ENCODE measurements around the gene TMPRSS2. TPM values are rescaled to one million over a fixed set of nuclear protein-coding genes. Genes with fewer than 3 reads are reported as not detected.

The TMPRSS2 gene
- total RNA-seq, 1 donor from 2014 or later: 0.99 TPM

DNA sequence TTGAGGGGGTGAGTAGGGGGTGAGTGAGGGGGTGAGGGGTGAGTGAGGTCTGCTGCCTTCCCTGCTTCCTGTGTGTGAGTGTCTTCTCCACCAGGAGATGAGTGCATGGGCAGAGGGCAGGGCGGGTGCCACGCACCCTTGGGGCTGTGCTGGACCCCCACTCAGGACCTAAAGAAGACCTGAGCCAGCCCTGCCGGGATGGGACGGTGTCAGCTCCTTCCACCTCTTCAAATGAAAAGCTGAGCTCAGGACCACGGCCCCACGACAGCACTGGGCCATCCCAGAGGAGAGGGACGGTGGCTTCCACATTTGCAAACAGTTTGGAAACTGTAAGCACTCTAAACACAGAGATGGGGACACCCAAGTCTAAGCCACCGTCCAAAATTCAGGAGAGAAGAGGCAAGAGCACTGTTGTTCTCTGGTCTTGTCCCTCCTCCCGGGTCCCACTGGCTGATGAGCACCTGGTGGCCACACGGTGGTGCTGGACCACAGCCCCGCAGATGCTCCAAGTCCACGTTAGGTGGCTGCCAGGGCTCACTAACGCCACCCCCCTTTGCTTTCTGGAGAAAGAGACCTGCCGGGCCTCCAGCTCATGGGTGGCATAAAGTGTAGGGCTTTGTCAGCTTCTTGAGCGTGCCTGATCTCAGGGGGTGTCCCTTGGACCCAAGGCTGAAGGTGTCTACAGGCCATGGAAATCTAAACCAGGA, 32.1 kb downstream of the TMPRSS2 start:
- Mint-ChIP-seq H3K9me3 (no peaks in the 10 kb centered on the region), H3K27me3 (ENCODE audit: insufficient read depth, low read depth) (peaks cover 4% of the 10 kb centered on the region), H3K27ac (no peak overlapping the region), H3K4me3 (no peak overlapping the region), H3K36me3 (no peaks in the 10 kb centered on the region), H3K4me1 (peaks cover 21% of the 10 kb centered on the region)
- no peaks in the 10 kb centered on the region for H3K27me3 ChIP-seq
- H3K36me3 ChIP-seq: no peaks in the 10 kb centered on the region
- no peak overlapping the region for H3K9ac ChIP-seq
- TF ChIP-seq EZH2 (IDR thresholded peaks at IDR 0.05): no peak
- H3K27ac ChIP-seq: no peak overlapping the region
- H3K4me3 ChIP-seq: no peak overlapping the region
- H2AFZ ChIP-seq (replicated peaks): no peak overlapping the region
- peaks cover 19% of the 10 kb centered on the region for H3K4me1 ChIP-seq
- no peak for DNase-seq (ENCODE audit: low spot score)
- no peaks in the 10 kb centered on the region for H3K79me2 ChIP-seq (ENCODE audit: low read depth)
- H3K9me3 ChIP-seq (ENCODE audit: low read depth): no peaks in the 10 kb centered on the region
- H4K20me1 ChIP-seq (ENCODE audit: low read depth): no peaks in the 10 kb centered on the region
- H3K4me2 ChIP-seq: no peak overlapping the region
- H3F3A ChIP-seq (ENCODE audit: low read depth): peaks cover 27% of the 10 kb centered on the region

DNA sequence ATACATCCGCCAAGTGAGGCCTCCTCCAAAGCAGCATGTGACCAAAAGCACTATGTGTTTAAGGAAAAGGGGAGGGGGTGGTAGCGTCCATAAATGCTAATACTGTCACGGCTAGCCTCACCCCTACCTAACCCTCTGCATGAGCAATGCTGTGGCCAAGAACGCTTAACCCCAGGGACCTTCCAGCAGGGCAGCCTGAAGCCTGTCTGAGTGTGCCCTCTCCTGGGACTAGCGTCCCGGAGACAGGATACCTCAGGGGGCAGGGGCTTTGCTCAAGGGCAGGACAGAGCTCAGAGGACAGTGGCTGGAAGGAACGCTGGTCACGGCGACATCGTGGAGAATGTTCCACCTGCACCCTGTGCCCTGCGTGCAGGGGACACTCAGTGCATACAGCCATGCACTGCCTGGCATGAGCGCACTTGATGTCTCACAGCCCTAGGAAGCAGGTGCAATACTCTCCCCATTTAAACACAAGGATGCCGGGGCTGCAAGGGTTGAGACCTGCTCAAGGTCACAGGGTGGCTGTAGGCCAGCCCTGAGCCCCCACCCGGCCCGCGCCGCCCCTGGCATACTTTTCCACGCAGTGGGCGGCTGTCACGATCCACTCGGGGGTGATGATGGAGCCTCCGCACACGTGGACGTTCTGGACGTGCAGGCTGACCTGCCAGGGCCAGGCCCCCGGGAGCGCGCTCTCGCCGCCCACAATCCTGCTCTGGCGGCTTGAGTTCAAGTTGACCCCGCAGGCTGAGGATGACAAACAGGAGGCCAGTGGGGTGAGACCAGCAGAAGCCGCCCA, 35.0 kb downstream of the TMPRSS2 start:
- Histone ChIP-seq H3K79me2 (ENCODE audit: low read depth) (no peaks in the 10 kb centered on the region), H2AFZ (replicated peaks) (no peak overlapping the region), H3K9me3 (ENCODE audit: low read depth) (no peaks in the 10 kb centered on the region), H3K4me3 (no peak overlapping the region), H3K9ac (no peak overlapping the region), H3K4me1 (peaks cover 13% of the 10 kb centered on the region), H3K27ac (no peak overlapping the region), H3F3A (ENCODE audit: low read depth) (peaks cover 16% of the 10 kb centered on the region), H3K27me3 (no peaks in the 10 kb centered on the region), H3K36me3 (no peaks in the 10 kb centered on the region), H4K20me1 (ENCODE audit: low read depth) (no peaks in the 10 kb centered on the region), H3K4me2 (no peak overlapping the region)
- Mint-ChIP-seq H3K27ac (no peak overlapping the region), H3K27me3 (ENCODE audit: insufficient read depth, low read depth) (peaks cover 2% of the 10 kb centered on the region), H3K4me3 (no peak overlapping the region), H3K4me1 (peaks cover 13% of the 10 kb centered on the region), H3K36me3 (no peaks in the 10 kb centered on the region), H3K9me3 (no peaks in the 10 kb centered on the region)
- no peak for DNase-seq (ENCODE audit: low spot score)
- TF ChIP-seq EZH2 (IDR thresholded peaks at IDR 0.05) (no peak), EZH2phosphoT487 (IDR thresholded peaks at IDR 0.05) (no peak)
- TF ChIP-seq, protein P1, sequence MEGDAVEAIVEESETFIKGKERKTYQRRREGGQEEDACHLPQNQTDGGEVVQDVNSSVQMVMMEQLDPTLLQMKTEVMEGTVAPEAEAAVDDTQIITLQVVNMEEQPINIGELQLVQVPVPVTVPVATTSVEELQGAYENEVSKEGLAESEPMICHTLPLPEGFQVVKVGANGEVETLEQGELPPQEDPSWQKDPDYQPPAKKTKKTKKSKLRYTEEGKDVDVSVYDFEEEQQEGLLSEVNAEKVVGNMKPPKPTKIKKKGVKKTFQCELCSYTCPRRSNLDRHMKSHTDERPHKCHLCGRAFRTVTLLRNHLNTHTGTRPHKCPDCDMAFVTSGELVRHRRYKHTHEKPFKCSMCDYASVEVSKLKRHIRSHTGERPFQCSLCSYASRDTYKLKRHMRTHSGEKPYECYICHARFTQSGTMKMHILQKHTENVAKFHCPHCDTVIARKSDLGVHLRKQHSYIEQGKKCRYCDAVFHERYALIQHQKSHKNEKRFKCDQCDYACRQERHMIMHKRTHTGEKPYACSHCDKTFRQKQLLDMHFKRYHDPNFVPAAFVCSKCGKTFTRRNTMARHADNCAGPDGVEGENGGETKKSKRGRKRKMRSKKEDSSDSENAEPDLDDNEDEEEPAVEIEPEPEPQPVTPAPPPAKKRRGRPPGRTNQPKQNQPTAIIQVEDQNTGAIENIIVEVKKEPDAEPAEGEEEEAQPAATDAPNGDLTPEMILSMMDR (IDR thresholded peaks at IDR 0.05): no peak

DNA sequence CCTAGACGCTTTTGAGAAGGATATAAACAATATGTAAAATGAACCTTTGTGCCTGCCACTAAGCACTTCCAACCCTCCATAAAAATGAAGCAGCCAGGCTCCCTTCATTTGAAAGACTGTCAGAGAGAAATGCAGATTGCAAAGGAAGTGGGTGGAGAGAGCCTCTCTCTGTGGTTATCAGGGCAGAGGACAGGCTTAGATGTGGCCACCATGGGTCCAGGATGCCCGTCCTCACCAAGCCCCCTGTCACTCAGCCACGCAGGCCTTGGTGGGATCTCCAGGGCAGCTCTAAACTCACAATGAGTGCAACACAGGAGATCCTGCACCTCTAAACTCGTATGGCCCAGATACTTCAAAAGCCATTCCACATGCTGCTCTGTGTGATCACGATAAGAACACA, 37.9 kb downstream of the TMPRSS2 start:
- DNase-seq (ENCODE audit: low spot score): no peak
- Histone ChIP-seq H4K20me1 (ENCODE audit: low read depth) (no peaks in the 10 kb centered on the region), H3K9ac (no peak overlapping the region), H3K36me3 (no peaks in the 10 kb centered on the region), H3K4me2 (no peak overlapping the region), H3K4me1 (no peaks in the 10 kb centered on the region), H2AFZ (replicated peaks) (no peak overlapping the region), H3K27ac (no peak overlapping the region), H3K79me2 (ENCODE audit: low read depth) (no peaks in the 10 kb centered on the region), H3K4me3 (no peak overlapping the region), H3K27me3 (no peaks in the 10 kb centered on the region), H3F3A (ENCODE audit: low read depth) (no peaks in the 10 kb centered on the region), H3K9me3 (ENCODE audit: low read depth) (no peaks in the 10 kb centered on the region)
- H3K36me3 Mint-ChIP-seq: no peaks in the 10 kb centered on the region
- H3K27me3 Mint-ChIP-seq (ENCODE audit: insufficient read depth, low read depth): peaks cover 4% of the 10 kb centered on the region
- no peak overlapping the region for H3K4me3 Mint-ChIP-seq
- no peaks in the 10 kb centered on the region for H3K9me3 Mint-ChIP-seq
- TF ChIP-seq EZH2 (IDR thresholded peaks at IDR 0.05): no peak
- no peak for TF ChIP-seq EZH2phosphoT487 (IDR thresholded peaks at IDR 0.05)
- TF ChIP-seq, protein P1 (IDR thresholded peaks at IDR 0.05): no peak
- no peak overlapping the region for H3K27ac Mint-ChIP-seq
- peaks cover 2% of the 10 kb centered on the region for H3K4me1 Mint-ChIP-seq
